ENCODE data around the gene ZNF789. TPM values are rescaled to one million over a fixed set of nuclear protein-coding genes. Genes with fewer than 3 reads are reported as not detected.

ZNF789 gene
- total and polyA plus RNA-seq, 4 donors, result 1.6 to 7.4 (median 4.8) TPM

- TF ChIP-seq REST (IDR thresholded peaks at IDR 0.05), result no peak
- TF ChIP-seq TAF1 (conservative IDR thresholded peaks at IDR 0.05), result no peak
- no peak for TF ChIP-seq GABPA (IDR thresholded peaks at IDR 0.05 in 1 of 2, conservative IDR thresholded peaks at IDR 0.05 in 1 of 2)
- TF ChIP-seq EGR1 (IDR thresholded peaks at IDR 0.05; ENCODE audit: low read depth in 2 of 2), result no peak
These were observed 26.7 kb downstream of the ZNF789 start (continued) for GRCh38 chr7:99499371-99499720.

GRCh38 chr7:99499721-99500636, 27.3 kb downstream of the ZNF789 start, which contains the start of gene ZNF394:
TSS of gene ZNF394 (minus strand) at chr7:99500281. CDS start at chr7:99500093, 188 bp downstream.
- Histone ChIP-seq H3K27me3 (ENCODE audit: control insufficient read depth in 4 of 4, insufficient read depth in 4 of 4, low read length in 3 of 4) (no peaks in the 10 kb centered on the region), H3K36me3 (ENCODE audit: control insufficient read depth in 4 of 4, insufficient read depth in 3 of 4, low read depth in 1 of 4, low read length in 3 of 4) (peaks cover 3 to 9% (median 5%) of the 10 kb centered on the region in 4 donors), H3K9me3 (ENCODE audit: control insufficient read depth in 4 of 4, low read length in 3 of 4) (no peaks in the 10 kb centered on the region), H3K9ac (ENCODE audit: low read depth in 1 of 2, low read length in 2 of 2) (peak within 1 kb of the TSS; percentile 83 to 87), H3K4me3 (ENCODE audit: low read depth in 1 of 3, low read length in 3 of 3) (peak within 1 kb of the TSS; percentile 75 to 97 (median 94)), H3K27ac (ENCODE audit: low read depth in 1 of 2, low read length in 2 of 2) (peak within 1 kb of the TSS; percentile 90), H3K4me1 (ENCODE audit: control insufficient read depth in 4 of 4, insufficient read depth in 4 of 4, low read length in 3 of 4) (peaks cover 9 to 25% (median 20%) of the 10 kb centered on the region in 4 donors)
- under 1% methylated on average over 68 of the region's 68 CpGs for WGBS
- peak; percentile 89 for DNase-seq (ENCODE audit: low spot score)
- TF ChIP-seq FOXA1 (IDR thresholded peaks at IDR 0.05), result no peak
- TF ChIP-seq FOXA2 (IDR thresholded peaks at IDR 0.05), result no peak
- peak; percentile 62 for TF ChIP-seq TAF1 (conservative IDR thresholded peaks at IDR 0.05)
- peak; percentile 8 for TF ChIP-seq ATF3 (IDR thresholded peaks at IDR 0.05)
- peak in 1 of 2 donors; percentile 18 for TF ChIP-seq HNF4A (conservative IDR thresholded peaks at IDR 0.05)
- TF ChIP-seq MAX (IDR thresholded peaks at IDR 0.05), result peak; percentile 76
- peak; percentile 97 to 99 for TF ChIP-seq GABPA (IDR thresholded peaks at IDR 0.05 in 1 of 2, conservative IDR thresholded peaks at IDR 0.05 in 1 of 2)
- TF ChIP-seq HNF4G (IDR thresholded peaks at IDR 0.05), result no peak
- peak; percentile 41 for TF ChIP-seq YY1 (IDR thresholded peaks at IDR 0.05)
- peak; percentile 12 to 62 for TF ChIP-seq EGR1 (IDR thresholded peaks at IDR 0.05; ENCODE audit: low read depth in 2 of 2)
- peak; percentile 39 for TF ChIP-seq SP1 (IDR thresholded peaks at IDR 0.05)
- TF ChIP-seq REST (IDR thresholded peaks at IDR 0.05), result peak; percentile 65
- TF ChIP-seq JUND (IDR thresholded peaks at IDR 0.05), result no peak
- TF ChIP-seq RXRA (IDR thresholded peaks at IDR 0.05), result peak; percentile 50 to 52
- peak; percentile 52 for TF ChIP-seq ZBTB33 (IDR thresholded peaks at IDR 0.05)
- no peak for TF ChIP-seq CTCF (IDR thresholded peaks at IDR 0.05; ENCODE audit: low read depth, low read length, missing input control)
- TF ChIP-seq RAD21 (IDR thresholded peaks at IDR 0.05), result peak; percentile 31 to 53
- peak; percentile 66 for TF ChIP-seq NR2F2 (IDR thresholded peaks at IDR 0.05)

Measured in liver (tissue), 9 donors.